SK-N-MC (cell line): ENCODE measurements around the gene SEC14L1.
"Not testable (repeated sequence)": the region's sequence is repeated elsewhere in the genome, so short reads cannot be mapped to it uniquely, and the experiment has no call there.

Source experiments
- EZH2 ChIP-seq: fragments of 200-600 bp; sonication (generic); IDR thresholded peaks from one replicate; pipeline ENCODE4 v1.6.1; 2017; ENCODE audit warnings: antibody characterized with exemption
- POLR2AphosphoS5 ChIP-seq: IDR thresholded peaks from 2 replicates; pipeline ENCODE4 v1.6.1; 2012; ENCODE audit warnings: mild to moderate bottlenecking, low read depth, low read length, borderline replicate concordance

DNA sequence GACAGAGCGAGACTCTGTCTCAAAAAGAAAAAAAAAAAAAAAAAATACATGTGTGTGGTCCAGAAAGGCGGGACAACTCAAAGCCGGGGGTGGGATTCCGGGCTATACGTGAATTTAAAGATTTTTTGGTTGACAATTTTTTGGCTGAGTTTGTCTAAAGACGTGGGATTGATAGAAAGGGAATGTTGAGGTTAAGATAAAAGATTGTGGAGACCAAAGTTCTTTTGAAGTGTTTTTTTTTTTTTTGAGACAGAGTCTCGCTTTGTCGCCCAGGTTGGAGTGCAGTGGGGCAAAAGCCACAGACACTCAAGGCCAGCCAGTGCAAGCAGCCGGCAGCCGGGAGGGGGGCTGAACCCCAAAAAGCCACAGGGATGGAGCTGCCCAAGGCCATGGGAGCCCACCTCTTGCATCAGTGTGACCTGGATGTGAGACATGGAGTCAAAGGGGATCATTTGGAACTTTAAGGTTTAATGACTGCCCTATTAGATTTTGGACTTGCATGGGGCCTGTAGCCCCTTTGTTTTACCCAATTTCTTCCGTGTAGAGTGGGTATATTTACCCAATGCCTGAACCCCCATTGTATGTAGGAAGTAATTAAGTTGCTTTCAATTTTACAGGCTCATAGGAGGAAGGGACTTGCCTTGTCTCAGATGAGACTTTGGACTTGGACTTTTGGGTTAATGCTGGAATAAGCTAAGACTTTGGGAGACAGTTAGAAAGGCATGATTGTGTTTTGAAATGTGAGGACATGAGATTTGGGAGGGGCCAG is 29.4 kb upstream of the SEC14L1 start:
- TF ChIP-seq EZH2, POLR2AphosphoS5: not testable (repeated sequence)
